GM18502 (cell line): ENCODE measurements around the gene MINPP1.

Source experiments
- ATAC-seq: cut with Tn5 transposase; IDR thresholded peaks from one replicate; pipeline ENCODE4 v1.9.1; 2021; ENCODE audit warnings: mild to moderate bottlenecking; ENCODE audit not compliant: unreplicated experiment, poor library complexity

Gene MINPP1

GRCh38 chr10:87518937-87519336 lies 14.2 kb downstream of the MINPP1 start:
- no peak for ATAC-seq

- ATAC-seq = no peak
Observed at GRCh38 chr10:87519582-87519981, 14.9 kb downstream of the MINPP1 start.

DNA sequence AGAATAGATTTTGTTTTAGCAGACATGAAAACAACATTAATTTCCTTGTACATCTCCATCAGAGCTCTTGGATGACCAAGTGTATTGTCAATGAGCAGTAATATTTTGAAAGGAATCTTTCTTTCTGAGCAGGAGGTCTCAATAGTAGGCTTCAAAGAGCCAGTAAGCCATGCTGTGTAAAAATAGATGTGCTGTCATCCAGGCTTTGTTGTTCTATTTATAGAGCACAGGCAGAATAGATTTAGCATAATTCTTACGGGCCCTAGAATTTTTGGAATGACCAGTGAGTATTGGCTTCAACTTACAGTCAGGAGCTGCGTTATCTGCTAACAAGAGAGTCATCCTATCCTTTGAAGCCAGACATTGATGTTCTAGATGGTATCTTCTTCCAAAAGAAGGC lies 19.0 kb downstream of the MINPP1 start:
- no peak for ATAC-seq

GRCh38 chr10:87524296-87524695 lies 19.6 kb downstream of the MINPP1 start:
- ATAC-seq = no peak

- no peak for ATAC-seq
Observed at GRCh38 chr10:87531908-87532622, 27.4 kb downstream of the MINPP1 start.

DNA sequence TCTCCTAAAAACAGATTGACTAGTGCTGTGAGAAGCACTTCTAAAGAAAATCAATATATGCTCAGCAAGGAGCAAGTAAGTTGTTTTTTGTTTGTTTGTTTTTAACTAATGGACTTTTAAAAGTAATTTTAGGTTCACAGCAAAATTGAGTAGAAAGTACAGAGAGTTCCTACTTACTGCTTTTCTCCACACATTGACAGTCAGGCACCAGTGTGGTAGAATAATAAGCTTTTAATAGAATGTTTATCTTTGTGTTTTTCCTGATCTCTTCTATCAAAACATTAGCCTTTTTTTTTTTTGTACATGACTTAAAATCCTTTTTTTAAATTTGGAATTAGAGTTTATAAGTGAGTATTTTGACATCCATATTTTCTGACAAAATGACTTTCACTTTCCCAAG lies 28.0 kb downstream of the MINPP1 start:
- no peak for ATAC-seq

GRCh38 chr10:87534173-87534858 lies 29.6 kb downstream of the MINPP1 start:
- peak; percentile 53 for ATAC-seq

GRCh38 chr10:87538092-87539015 lies 33.7 kb downstream of the MINPP1 start:
- no peak for ATAC-seq

- no peak for ATAC-seq
Observed at GRCh38 chr10:87541114-87541513, 36.4 kb downstream of the MINPP1 start.

DNA sequence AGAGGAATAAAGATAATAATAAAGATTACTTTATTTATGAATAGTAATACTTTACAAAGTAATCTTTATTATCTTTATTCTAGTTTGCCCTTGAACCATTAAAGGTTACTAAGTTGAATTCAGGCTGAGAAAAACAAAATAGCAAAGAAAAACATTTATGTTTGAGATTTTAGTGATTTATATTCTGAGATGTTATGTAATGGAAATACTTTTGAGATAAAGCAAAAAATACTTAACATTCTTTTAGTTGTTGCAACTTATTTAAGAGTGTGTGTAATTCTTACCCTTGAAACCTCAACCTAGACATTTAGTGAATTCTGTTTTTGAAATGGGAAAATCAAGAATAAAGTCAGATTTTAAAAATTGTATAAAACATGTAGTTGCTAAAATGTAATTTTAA lies 40.0 kb downstream of the MINPP1 start:
- ATAC-seq = no peak

- no peak for ATAC-seq
Observed at GRCh38 chr10:87545783-87546182, 41.1 kb downstream of the MINPP1 start.

DNA sequence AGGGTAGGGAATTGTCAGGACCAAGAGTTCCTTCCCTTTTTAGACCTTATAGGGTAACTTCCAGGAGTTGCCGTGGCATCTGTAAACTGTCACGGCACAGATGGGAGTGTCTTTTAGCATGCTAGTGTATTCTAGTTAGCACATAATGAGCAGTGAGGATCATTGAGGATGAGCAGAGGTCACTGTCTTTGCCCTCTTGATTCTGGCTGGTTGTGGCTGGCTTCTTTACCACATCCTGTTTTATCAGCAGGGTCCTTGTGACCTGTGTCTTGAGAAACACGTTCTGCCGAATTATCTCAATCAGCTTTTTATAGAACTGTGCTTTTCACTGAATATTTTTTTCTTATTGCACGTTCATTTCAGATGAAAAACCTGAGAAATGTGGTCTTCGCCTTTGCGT lies 41.5 kb downstream of the MINPP1 start:
- no peak for ATAC-seq

GRCh38 chr10:87546971-87547413 lies 42.3 kb downstream of the MINPP1 start:
- no peak for ATAC-seq

DNA sequence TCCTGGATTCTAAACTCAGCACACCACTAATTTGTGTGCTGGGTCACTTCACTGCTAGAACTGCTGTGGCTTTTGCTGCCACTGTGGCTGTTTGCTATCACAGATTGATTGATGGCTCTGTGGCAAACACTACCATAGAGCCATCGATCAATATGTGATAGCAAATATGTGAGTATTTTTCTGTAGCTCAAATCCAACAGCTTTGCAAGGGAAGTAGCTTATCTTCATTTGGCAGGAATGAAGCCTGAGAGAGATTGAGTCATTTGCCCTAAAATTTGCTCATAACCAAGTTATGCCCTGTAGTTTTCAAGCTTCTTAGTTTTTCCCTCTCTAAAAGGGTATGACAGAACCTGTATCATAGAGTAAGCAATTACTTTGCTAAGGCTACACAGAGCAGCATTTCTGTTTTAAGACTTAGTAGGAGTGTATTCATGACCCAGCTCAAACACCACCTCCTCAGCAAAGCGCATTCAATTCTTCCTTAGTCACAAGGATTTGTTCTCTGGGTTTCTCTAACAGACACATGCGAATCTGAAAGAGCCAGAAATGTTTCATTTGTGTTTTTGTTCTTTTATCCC lies 43.1 kb downstream of the MINPP1 start:
- no peak for ATAC-seq

DNA sequence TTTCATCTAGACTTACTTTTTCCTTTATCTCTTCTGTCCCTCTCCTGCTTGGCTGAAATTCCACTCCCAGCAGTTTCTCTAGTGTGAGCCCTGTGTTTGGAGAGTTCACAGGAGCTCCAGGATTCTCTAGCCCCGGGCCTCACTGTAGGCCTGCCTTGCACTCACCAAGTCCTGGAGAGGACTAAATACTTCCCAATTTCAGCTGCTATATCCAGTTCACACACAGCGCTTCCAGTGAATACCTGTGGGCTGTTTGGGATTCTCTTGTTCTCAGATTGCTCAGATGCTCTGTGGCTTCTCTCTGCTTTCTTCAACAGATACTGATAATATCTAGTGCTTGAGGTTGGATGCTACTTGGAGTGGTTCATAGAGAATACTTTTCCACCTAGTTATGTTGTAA lies 46.0 kb downstream of the MINPP1 start:
- no peak for ATAC-seq

- ATAC-seq = no peak
Observed at GRCh38 chr10:87551326-87551725, 46.6 kb downstream of the MINPP1 start.

DNA sequence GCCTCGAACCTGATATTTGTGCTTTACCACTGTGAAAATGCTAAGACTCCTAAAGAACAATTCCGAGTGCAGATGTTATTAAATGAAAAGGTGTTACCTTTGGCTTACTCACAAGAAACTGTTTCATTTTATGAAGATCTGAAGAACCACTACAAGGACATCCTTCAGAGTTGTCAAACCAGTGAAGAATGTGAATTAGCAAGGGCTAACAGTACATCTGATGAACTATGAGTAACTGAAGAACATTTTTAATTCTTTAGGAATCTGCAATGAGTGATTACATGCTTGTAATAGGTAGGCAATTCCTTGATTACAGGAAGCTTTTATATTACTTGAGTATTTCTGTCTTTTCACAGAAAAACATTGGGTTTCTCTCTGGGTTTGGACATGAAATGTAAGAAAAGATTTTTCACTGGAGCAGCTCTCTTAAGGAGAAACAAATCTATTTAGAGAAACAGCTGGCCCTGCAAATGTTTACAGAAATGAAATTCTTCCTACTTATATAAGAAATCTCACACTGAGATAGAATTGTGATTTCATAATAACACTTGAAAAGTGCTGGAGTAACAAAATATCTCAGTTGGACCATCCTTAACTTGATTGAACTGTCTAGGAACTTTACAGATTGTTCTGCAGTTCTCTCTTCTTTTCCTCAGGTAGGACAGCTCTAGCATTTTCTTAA lies 47.7 kb downstream of the MINPP1 start:
- no peak for ATAC-seq

DNA sequence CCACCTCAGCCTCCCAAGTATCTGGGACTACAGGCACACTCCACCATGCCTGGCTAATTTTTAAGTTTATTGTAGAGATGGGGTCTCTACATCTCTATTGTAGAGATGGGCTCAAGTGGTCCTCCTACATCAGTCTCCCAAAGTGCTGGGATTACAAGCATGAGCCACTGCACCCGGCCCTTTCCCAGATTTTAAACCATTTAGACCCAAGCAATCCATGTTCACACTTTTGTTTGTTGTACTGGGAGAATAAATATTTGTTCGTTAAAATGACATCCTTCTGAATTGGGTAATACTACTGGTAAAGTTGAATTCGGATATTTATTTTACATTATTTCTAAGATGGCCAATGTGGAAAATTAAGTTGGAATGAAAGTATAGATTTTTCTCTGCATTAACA lies 52.7 kb downstream of the MINPP1 start:
- no peak for ATAC-seq

DNA sequence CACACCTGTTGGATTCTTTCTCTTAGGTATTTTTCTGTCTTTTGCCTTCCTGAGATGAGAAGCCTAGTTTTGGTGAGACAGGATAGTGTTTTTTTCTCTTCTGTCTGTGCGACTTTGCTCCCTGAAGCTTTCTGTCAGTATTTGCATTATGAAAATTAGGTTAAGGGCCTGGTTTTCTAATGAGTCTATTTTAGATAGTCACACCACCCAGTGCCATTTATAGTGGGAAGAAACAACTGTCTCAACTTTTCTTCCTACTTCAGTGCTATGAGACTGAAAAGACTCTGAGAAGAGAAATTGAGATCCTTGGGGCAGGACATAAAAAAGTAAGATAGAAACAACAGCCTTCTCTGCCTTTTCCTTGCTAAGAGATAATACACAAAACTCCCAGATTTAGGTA lies 53.6 kb downstream of the MINPP1 start:
- ATAC-seq = no peak

DNA sequence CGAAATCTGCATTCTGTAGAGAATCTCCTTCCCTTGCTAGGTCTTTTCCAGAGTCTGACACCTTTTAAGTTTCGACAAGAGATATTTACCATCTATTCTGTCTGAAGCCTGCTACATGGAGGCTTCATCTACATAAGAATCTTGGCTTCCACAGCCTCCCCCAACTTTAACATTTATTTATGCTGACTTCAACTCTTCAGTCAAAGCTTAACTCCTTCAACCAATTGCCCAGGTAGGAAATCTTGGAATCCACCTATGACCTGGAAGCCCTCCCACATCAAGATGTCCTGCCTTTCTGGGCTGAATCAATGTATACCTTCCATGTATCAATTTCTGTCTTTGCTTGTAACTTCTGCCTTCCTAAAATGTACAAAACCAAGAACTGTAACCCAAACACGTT lies 54.7 kb downstream of the MINPP1 start:
- no peak for ATAC-seq
